Activated T-cell treated with anti-CD3 and anti-CD28 coated beads, Interleukin-2, amount 50 U/mL, for 24 hours (primary cell): ENCODE measurements around the gene WRNIP1.

ENCODE experiments used
- DNase-seq: peaks from one replicate; pipeline ENCODE4 v3.0.0-alpha.2; 2020
- H3K27ac Mint-ChIP-seq: 2 replicates; pipeline ENCODE4 v1.8.0; 2020; ENCODE audit warnings: mild to moderate bottlenecking, mixed read lengths
- H3K27me3 Mint-ChIP-seq: 2 replicates; pipeline ENCODE4 v1.8.0; 2020; ENCODE audit warnings: mixed read lengths
- H3K36me3 Mint-ChIP-seq: 2 replicates; pipeline ENCODE4 v1.8.0; 2020; ENCODE audit warnings: low read depth, mixed read lengths
- H3K4me1 Mint-ChIP-seq: 2 replicates; pipeline ENCODE4 v1.8.0; 2020; ENCODE audit warnings: low read depth, mixed read lengths
- H3K4me3 Mint-ChIP-seq: 2 replicates; pipeline ENCODE4 v1.8.0; 2020; ENCODE audit warnings: mild to moderate bottlenecking, moderate library complexity, mixed read lengths
- H3K9me3 Mint-ChIP-seq: 2 replicates; pipeline ENCODE4 v1.8.0; 2020; ENCODE audit warnings: mixed read lengths

WRNIP1 gene

DNA sequence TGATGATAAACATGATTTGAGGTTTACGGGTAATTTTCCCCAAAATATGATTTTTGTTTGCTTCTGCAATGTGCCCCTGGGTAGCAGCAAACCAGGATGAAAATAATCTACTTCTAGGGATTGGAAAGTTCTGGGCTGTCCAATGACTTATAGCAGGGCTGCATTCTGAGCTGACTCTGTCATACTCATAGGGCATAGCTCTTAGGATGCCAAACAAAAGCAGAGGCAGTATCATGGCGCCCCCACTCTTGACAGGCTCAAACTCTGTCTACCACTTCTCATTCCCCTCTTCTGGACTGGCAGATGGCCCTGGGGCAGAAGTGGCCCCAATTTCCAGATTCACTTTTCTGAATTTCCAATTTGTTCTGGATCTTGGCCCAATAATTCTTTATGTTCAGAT is 66.2 kb downstream of the WRNIP1 start:
- no peak overlapping the region for H3K27ac Mint-ChIP-seq
- H3K36me3 Mint-ChIP-seq = peaks cover 58% of the 10 kb centered on the region

GRCh38 chr6:2834262-2834661 is 69.1 kb downstream of the WRNIP1 start:
- no peak for DNase-seq
- Mint-ChIP-seq H3K4me1 (peaks cover 26% of the 10 kb centered on the region), H3K9me3 (no peaks in the 10 kb centered on the region), H3K36me3 (peaks cover 83% of the 10 kb centered on the region), H3K4me3 (no peak overlapping the region), H3K27me3 (no peaks in the 10 kb centered on the region), H3K27ac (no peak overlapping the region)

More for the DNA sequence above, 66.2 kb downstream of the WRNIP1 start:
- peaks cover 12% of the 10 kb centered on the region for H3K4me1 Mint-ChIP-seq
- no peak for DNase-seq
- no peaks in the 10 kb centered on the region for H3K9me3 Mint-ChIP-seq
- no peaks in the 10 kb centered on the region for H3K27me3 Mint-ChIP-seq
- H3K4me3 Mint-ChIP-seq = no peak overlapping the region
